ENCODE results near the gene PALM.

The PALM gene

GRCh38 chr19:676339-677105 is 32.2 kb upstream of the PALM start, which contains the start of gene FSTL3:
Gene FSTL3 (plus strand): TSS chr19:676392. CDS start chr19:676424, 32 bp downstream.
- H3K4me3 ChIP-seq (replicated peaks; ENCODE audit: low read depth, low read length) = peak within 1 kb of the TSS; percentile 72
- no peak for DNase-seq (ENCODE audit: low read depth)
- TF ChIP-seq CTCF (IDR thresholded peaks at IDR 0.05; ENCODE audit: low read length, missing control alignments) = no peak

- peak; percentile 83 for DNase-seq (ENCODE audit: low read depth)
- H3K4me3 ChIP-seq (replicated peaks; ENCODE audit: low read depth, low read length) = peak overlapping the region; percentile 72
- no peak for TF ChIP-seq CTCF (IDR thresholded peaks at IDR 0.05; ENCODE audit: low read length, missing control alignments)
Observed at GRCh38 chr19:677201-677600, 31.5 kb upstream of the PALM start.

GRCh38 chr19:677601-678436 is 30.9 kb upstream of the PALM start:
- no peak for TF ChIP-seq CTCF (IDR thresholded peaks at IDR 0.05; ENCODE audit: low read length, missing control alignments)
- DNase-seq (ENCODE audit: low read depth) = no peak
- H3K4me3 ChIP-seq (replicated peaks; ENCODE audit: low read depth, low read length) = peak overlapping the region; percentile 72

GRCh38 chr19:678791-679388 is 29.8 kb upstream of the PALM start:
- peak overlapping the region; percentile 56 for H3K4me3 ChIP-seq (replicated peaks; ENCODE audit: low read depth, low read length)
- no peak for DNase-seq (ENCODE audit: low read depth)
- TF ChIP-seq CTCF (IDR thresholded peaks at IDR 0.05; ENCODE audit: low read length, missing control alignments) = no peak

DNA sequence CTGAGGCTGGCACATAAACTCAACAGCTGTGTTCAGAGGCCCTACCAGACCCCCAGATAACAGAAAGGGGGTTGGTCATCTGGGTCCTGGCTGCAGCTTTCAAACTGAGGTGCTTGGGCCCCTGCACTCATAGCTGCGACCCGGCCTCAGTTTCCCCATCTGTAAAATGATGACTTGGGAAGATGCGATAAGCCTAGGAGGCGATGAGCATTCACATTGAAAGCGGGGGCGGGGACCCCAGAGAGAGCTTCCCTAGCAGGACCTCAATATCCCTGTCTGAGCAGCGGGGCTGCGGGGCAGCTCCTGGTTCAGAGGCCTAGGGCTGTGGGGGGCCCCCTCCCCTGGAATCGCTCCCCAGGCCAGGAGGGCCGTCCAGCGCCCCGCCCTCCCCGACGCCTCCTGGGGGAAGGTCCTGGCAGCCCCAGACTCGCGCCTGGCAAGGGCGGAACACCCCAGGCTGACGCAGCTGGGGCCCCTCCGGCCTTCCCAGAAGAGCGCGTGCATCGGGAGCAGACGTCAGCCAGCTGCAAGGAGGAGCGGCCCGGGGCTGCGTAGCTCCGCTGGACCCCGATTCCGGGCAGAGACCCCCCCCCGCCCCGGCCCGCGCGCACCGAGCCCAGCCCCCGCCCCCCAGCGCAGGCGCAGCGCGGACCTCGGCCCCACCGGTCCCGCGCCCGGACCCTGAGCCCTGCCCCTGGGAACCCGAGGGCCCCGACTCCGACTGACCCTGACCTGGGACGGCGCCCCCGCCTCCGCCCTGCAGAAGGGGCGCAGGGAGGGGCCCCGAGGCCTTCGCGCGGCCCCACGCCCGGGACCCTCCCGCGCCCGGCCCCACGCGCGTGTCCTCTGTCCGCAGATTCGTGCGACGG is 29.1 kb upstream of the PALM start:
- TF ChIP-seq CTCF (IDR thresholded peaks at IDR 0.05; ENCODE audit: low read length, missing control alignments) = no peak
- H3K4me3 ChIP-seq (replicated peaks; ENCODE audit: low read depth, low read length) = peak overlapping the region; percentile 56
- DNase-seq (ENCODE audit: low read depth) = peak; percentile 88

Data from fibroblast of pulmonary artery (primary cell).